ENCODE results near the gene LRRC27. TPM values are rescaled to one million over a fixed set of nuclear protein-coding genes. Genes with fewer than 3 reads are reported as not detected.

LRRC27 gene
- total RNA-seq, 1 experiment from 2014 or later, result 5.6 TPM

DNA sequence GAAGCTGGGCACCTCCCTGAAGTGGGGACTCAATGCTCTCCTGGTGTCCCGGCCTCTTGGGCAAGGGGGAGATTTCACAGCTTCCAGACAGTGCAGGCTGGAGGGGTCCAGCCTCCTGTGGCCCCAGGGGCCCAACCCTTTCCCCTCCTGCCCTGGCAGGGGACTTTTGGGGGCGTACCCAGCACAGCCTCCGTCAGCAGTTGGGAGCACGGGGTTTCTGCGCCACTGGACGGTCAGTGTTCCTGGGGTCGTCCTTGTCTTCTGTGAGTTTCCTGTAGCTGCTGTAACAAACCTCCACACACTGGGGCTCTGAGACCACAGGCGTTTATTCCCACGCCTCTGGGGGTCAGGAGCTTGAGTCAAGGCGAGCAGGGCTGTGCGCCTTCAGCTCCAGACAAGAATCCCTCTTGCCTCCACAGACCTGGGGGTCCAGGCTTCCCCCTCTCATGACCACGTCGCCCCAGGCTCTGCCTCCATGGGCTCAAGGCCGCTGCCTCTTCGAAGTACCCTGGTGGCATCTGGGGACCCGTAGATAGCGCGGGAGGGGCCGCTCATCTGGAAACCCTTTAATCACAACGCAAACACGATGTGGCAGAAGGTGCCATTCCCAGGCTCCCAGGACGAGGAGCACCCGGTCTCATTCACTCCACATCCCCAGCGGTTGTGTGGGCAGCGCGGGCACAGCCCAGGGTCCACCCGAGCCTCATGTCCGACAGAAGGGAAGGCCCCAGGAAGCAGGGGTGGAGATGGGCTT lies 79.0 kb downstream of the LRRC27 start:
- CTCF ChIA-PET, result no interaction called here
- TF ChIP-seq, protein P1, sequence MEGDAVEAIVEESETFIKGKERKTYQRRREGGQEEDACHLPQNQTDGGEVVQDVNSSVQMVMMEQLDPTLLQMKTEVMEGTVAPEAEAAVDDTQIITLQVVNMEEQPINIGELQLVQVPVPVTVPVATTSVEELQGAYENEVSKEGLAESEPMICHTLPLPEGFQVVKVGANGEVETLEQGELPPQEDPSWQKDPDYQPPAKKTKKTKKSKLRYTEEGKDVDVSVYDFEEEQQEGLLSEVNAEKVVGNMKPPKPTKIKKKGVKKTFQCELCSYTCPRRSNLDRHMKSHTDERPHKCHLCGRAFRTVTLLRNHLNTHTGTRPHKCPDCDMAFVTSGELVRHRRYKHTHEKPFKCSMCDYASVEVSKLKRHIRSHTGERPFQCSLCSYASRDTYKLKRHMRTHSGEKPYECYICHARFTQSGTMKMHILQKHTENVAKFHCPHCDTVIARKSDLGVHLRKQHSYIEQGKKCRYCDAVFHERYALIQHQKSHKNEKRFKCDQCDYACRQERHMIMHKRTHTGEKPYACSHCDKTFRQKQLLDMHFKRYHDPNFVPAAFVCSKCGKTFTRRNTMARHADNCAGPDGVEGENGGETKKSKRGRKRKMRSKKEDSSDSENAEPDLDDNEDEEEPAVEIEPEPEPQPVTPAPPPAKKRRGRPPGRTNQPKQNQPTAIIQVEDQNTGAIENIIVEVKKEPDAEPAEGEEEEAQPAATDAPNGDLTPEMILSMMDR (conservative IDR thresholded peaks at IDR 0.05; ENCODE audit: low read depth, low read length), result no peak
- no peak for TF ChIP-seq EZH2 (IDR thresholded peaks at IDR 0.05; ENCODE audit: low read length, unreplicated experiment)
- intact Hi-C loops (cut with micrococcal nuclease), result no loop called here
- H2AFZ ChIP-seq (ENCODE audit: low read length), result no peak overlapping the region
- no peaks in the 10 kb centered on the region for H3F3A ChIP-seq (ENCODE audit: low read length, unreplicated experiment)
- H3K4me2 ChIP-seq (ENCODE audit: low read length), result no peak overlapping the region
- H3K4me1 ChIP-seq (ENCODE audit: insufficient read depth, low read length), result peaks cover 23% of the 10 kb centered on the region
- H3K9me3 ChIP-seq (ENCODE audit: low read length), result no peaks in the 10 kb centered on the region
- no TSS peak for BruUV-seq (replicated peaks)
- H3K79me2 ChIP-seq (ENCODE audit: low read length), result peaks cover 80% of the 10 kb centered on the region
- DNase-seq (no peak), ATAC-seq (no peak)
- H3K9ac ChIP-seq (ENCODE audit: low read length), result no peak overlapping the region
- POLR2A ChIA-PET (ENCODE audit: unreplicated experiment), result no interaction called here
- H4K20me1 ChIP-seq (ENCODE audit: low read length), result no peaks in the 10 kb centered on the region
- H3K4me3 ChIP-seq (ENCODE audit: low read length), result no peak overlapping the region
- no peaks in the 10 kb centered on the region for H3K27me3 ChIP-seq (ENCODE audit: low read length)
- no peaks in the 10 kb centered on the region for H3K9me2 ChIP-seq (replicated peaks; ENCODE audit: low read length)
- no peaks in the 10 kb centered on the region; the same call in 1 of the 2 replicates for H3K36me3 ChIP-seq (ENCODE audit: low read depth, low read length)
- no peak overlapping the region for H3K27ac ChIP-seq (ENCODE audit: low read length)

DNA sequence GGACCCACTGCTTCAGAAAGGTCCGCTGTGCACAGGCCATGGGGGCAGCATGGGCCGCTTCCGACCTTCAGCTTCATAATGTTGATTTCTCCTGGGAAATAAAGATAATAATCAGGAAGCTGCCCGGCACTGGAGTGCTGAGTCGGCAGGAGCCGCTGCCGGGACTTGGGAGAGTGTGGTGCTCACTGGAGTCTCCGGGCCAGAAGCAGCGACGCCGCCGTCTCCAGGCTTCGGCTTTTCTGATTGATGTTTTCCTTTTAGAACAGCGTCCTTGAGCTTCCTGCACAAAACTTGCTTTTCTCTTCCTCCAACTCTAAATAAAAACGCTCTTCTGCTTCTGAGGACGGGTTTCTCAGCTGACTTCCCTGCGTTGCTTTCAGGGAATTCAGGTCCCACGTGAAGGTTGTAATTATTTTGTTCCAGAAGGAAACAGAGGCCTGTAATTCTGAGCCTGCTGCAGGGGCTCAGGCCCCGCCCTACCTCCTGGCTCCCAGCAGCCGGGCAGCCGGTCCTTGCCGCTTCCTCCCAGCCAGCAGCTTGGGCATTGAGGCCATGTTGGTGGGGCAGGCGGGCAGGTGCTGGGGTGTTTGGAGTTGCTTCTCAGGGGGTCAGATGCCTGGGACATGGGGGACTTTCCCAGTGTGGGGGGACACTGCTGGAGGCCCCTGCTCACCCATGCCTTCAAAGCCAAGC lies 79.7 kb downstream of the LRRC27 start:
- CTCF ChIA-PET, result no interaction called here
- no peaks in the 10 kb centered on the region for H3K9me3 ChIP-seq (ENCODE audit: low read length)

More for the DNA sequence above, 79.7 kb downstream of the LRRC27 start:
- no peak for ATAC-seq
- H3K9ac ChIP-seq (ENCODE audit: low read length), result no peak overlapping the region
- TF ChIP-seq EZH2phosphoT487 (IDR thresholded peaks at IDR 0.05; ENCODE audit: borderline replicate concordance, low read length), result no peak
- no peak for TF ChIP-seq EZH2 (IDR thresholded peaks at IDR 0.05; ENCODE audit: low read length, unreplicated experiment)
- TF ChIP-seq, protein P1 (conservative IDR thresholded peaks at IDR 0.05; ENCODE audit: low read depth, low read length), result no peak
- no peak overlapping the region for H3K4me3 ChIP-seq (ENCODE audit: low read length)
- H3K27me3 ChIP-seq (ENCODE audit: low read length), result no peaks in the 10 kb centered on the region
- DNase-seq, result no peak
- H3K4me2 ChIP-seq (ENCODE audit: low read length), result no peak overlapping the region
- intact Hi-C loops (cut with micrococcal nuclease), result no loop called here
- H3F3A ChIP-seq (ENCODE audit: low read length, unreplicated experiment), result no peaks in the 10 kb centered on the region
- H3K36me3 ChIP-seq (ENCODE audit: low read depth, low read length), result no peaks in the 10 kb centered on the region
- H4K20me1 ChIP-seq (ENCODE audit: low read length), result no peaks in the 10 kb centered on the region
- no peaks in the 10 kb centered on the region for H3K9me2 ChIP-seq (replicated peaks; ENCODE audit: low read length)
- H3K79me2 ChIP-seq (ENCODE audit: low read length), result peaks cover 79% of the 10 kb centered on the region
- no peak overlapping the region for H3K27ac ChIP-seq (ENCODE audit: low read length)
- H3K4me1 ChIP-seq (ENCODE audit: insufficient read depth, low read length), result peaks cover 20% of the 10 kb centered on the region
- no TSS peak for BruUV-seq (replicated peaks)
- no peak overlapping the region for H2AFZ ChIP-seq (ENCODE audit: low read length)
- POLR2A ChIA-PET (ENCODE audit: unreplicated experiment), result no interaction called here
